NCI-H1417 treated with DMSO at 0.1 percent for 48 hours (cell line): ENCODE measurements around the gene STAMBPL1.
"Not testable (repeated sequence)": the region's sequence is repeated elsewhere in the genome, so short reads cannot be mapped to it uniquely, and the experiment has no call there.

Experiments used
- DNase-seq: peaks from one replicate; lab custom pipeline; 2025; lab: John Stamatoyannopoulos, UW

STAMBPL1 gene

GRCh38 chr10:88879534-88880281 lies at the start of gene STAMBPL1:
Gene STAMBPL1 (plus strand): TSS chr10:88880245. CDS start chr10:88901709, 21,464 bp downstream.
- DNase-seq, result no peak

- DNase-seq, result no peak
Observed at GRCh38 chr10:88830643-88831268, 49.3 kb upstream of the STAMBPL1 start.

- DNase-seq, result no peak
Observed at GRCh38 chr10:88831709-88832108, 48.3 kb upstream of the STAMBPL1 start.

- DNase-seq, result no peak
Observed at GRCh38 chr10:88832376-88832775, 47.7 kb upstream of the STAMBPL1 start.

GRCh38 chr10:88833156-88833555 lies 46.9 kb upstream of the STAMBPL1 start:
- DNase-seq, result no peak

GRCh38 chr10:88833723-88834122 lies 46.3 kb upstream of the STAMBPL1 start:
- no peak for DNase-seq

- peak; percentile 19 for DNase-seq
Observed at GRCh38 chr10:88835096-88835909, 44.7 kb upstream of the STAMBPL1 start.

GRCh38 chr10:88835910-88836221 lies 44.2 kb upstream of the STAMBPL1 start:
- no peak for DNase-seq

GRCh38 chr10:88837632-88838031 lies 42.4 kb upstream of the STAMBPL1 start:
- not testable (repeated sequence) for DNase-seq

- DNase-seq, result no peak
Observed at GRCh38 chr10:88838766-88839350, 41.2 kb upstream of the STAMBPL1 start.

GRCh38 chr10:88840104-88840503 lies 39.9 kb upstream of the STAMBPL1 start:
- DNase-seq, result no peak

- no peak for DNase-seq
Observed at GRCh38 chr10:88840881-88841280, 39.2 kb upstream of the STAMBPL1 start.

- DNase-seq, result no peak
Observed at GRCh38 chr10:88841316-88842111, 38.5 kb upstream of the STAMBPL1 start.

GRCh38 chr10:88843171-88843570 lies 36.9 kb upstream of the STAMBPL1 start:
- no peak for DNase-seq

GRCh38 chr10:88848499-88848898 lies 31.5 kb upstream of the STAMBPL1 start:
- DNase-seq, result no peak

GRCh38 chr10:88849234-88849633 lies 30.8 kb upstream of the STAMBPL1 start:
- no peak for DNase-seq

- no peak for DNase-seq
Observed at GRCh38 chr10:88850712-88851111, 29.3 kb upstream of the STAMBPL1 start.

- no peak for DNase-seq
Observed at GRCh38 chr10:88851706-88852105, 28.3 kb upstream of the STAMBPL1 start, which contains the start of gene ANKRD22. Gene ANKRD22 (minus strand): TSS chr10:88851844. CDS start chr10:88851607, 237 bp downstream.

GRCh38 chr10:88852327-88852726 lies 27.7 kb upstream of the STAMBPL1 start:
- no peak for DNase-seq

GRCh38 chr10:88853155-88853881 lies 26.7 kb upstream of the STAMBPL1 start:
- no peak for DNase-seq

GRCh38 chr10:88854684-88855083 lies 25.4 kb upstream of the STAMBPL1 start:
- DNase-seq, result no peak
